GM21737 (cell line): Measurements from ENCODE around the gene DEAF1.
"Not testable (repeated sequence)": the region's sequence is repeated elsewhere in the genome, so short reads cannot be mapped to it uniquely, and the experiment has no call there.

Source experiments
- ATAC-seq: cut with Tn5 transposase; IDR thresholded peaks from one replicate; pipeline ENCODE4 v1.9.1; 2021; ENCODE audit warnings: mild to moderate bottlenecking, moderate library complexity; ENCODE audit not compliant: unreplicated experiment

Gene DEAF1

GRCh38 chr11:647672-648158 lies 47.3 kb downstream of the DEAF1 start:
- ATAC-seq = not testable (repeated sequence)

GRCh38 chr11:646214-646613 lies 48.8 kb downstream of the DEAF1 start:
- ATAC-seq = no peak

GRCh38 chr11:645536-645935 lies 49.5 kb downstream of the DEAF1 start:
- ATAC-seq = no peak

GRCh38 chr11:643849-644738 lies 50.9 kb downstream of the DEAF1 start:
- no peak for ATAC-seq

- no peak for ATAC-seq
Measured at GRCh38 chr11:643366-643765, 51.7 kb downstream of the DEAF1 start.

- ATAC-seq = no peak
Measured at GRCh38 chr11:641806-642370, 53.1 kb downstream of the DEAF1 start.

- ATAC-seq = no peak
Measured at GRCh38 chr11:640021-640706, 54.9 kb downstream of the DEAF1 start.

- no peak for ATAC-seq
Measured at GRCh38 chr11:639332-639955, 55.6 kb downstream of the DEAF1 start.

GRCh38 chr11:638631-639331 lies 56.2 kb downstream of the DEAF1 start:
- no peak for ATAC-seq

- no peak for ATAC-seq
Measured at GRCh38 chr11:637593-638521, 57.2 kb downstream of the DEAF1 start.

- ATAC-seq = no peak
Measured at GRCh38 chr11:637333-637592, 57.8 kb downstream of the DEAF1 start.

GRCh38 chr11:636511-637332 lies 58.3 kb downstream of the DEAF1 start, which contains the start of gene DRD4:
Gene DRD4 (plus strand): TSS chr11:637269. CDS start chr11:637305, 36 bp downstream.
- no peak for ATAC-seq

- no peak for ATAC-seq
Measured at GRCh38 chr11:635945-636510, 59.0 kb downstream of the DEAF1 start.

GRCh38 chr11:630871-631270 lies 64.2 kb downstream of the DEAF1 start:
- no peak for ATAC-seq

- ATAC-seq = no peak
Measured at GRCh38 chr11:629237-629583, 65.8 kb downstream of the DEAF1 start.

GRCh38 chr11:628056-628455 lies 67.0 kb downstream of the DEAF1 start:
- no peak for ATAC-seq

GRCh38 chr11:627308-627576 lies 67.8 kb downstream of the DEAF1 start:
- no peak for ATAC-seq

GRCh38 chr11:626475-627307 lies 68.3 kb downstream of the DEAF1 start, which contains the start of gene SCT:
Gene SCT (minus strand): TSS chr11:627181. CDS start chr11:627143, 38 bp downstream.
- ATAC-seq = no peak
